ENCODE results near the gene NRAP.

NRAP gene

GRCh38 chr10:113554214-113554613 is 109.6 kb downstream of the NRAP start:
- Histone ChIP-seq H3K36me3 (ENCODE audit: control insufficient read depth in 1 of 2, insufficient read depth in 2 of 2, low read length in 2 of 2) (no peaks in the 10 kb centered on the region), H3K27me3 (ENCODE audit: control insufficient read depth in 1 of 2, insufficient read depth in 2 of 2, low read length in 2 of 2) (no peaks in the 10 kb centered on the region), H3K4me3 (ENCODE audit: low read depth in 1 of 2, low read length in 2 of 2) (no peak overlapping the region), H3K4me1 (ENCODE audit: control insufficient read depth in 1 of 2, insufficient read depth in 2 of 2, low read length in 2 of 2) (peaks cover 0 to 27% of the 10 kb centered on the region in 2 donors), H3K27ac (ENCODE audit: low read depth, low read length) (no peak overlapping the region), H3K9ac (ENCODE audit: low read depth in 1 of 2, low read length in 2 of 2) (no peak overlapping the region), H3K9me3 (ENCODE audit: control insufficient read depth in 1 of 2, low read length in 2 of 2) (no peaks in the 10 kb centered on the region)

- Histone ChIP-seq H3K9ac (ENCODE audit: low read depth in 1 of 2, low read length in 2 of 2) (no peak overlapping the region), H3K27ac (ENCODE audit: low read depth, low read length) (no peak overlapping the region), H3K36me3 (ENCODE audit: control insufficient read depth in 1 of 2, insufficient read depth in 2 of 2, low read length in 2 of 2) (no peaks in the 10 kb centered on the region), H3K27me3 (ENCODE audit: control insufficient read depth in 1 of 2, insufficient read depth in 2 of 2, low read length in 2 of 2) (no peaks in the 10 kb centered on the region), H3K4me3 (ENCODE audit: low read depth in 1 of 2, low read length in 2 of 2) (no peak overlapping the region), H3K9me3 (ENCODE audit: control insufficient read depth in 1 of 2, low read length in 2 of 2) (no peaks in the 10 kb centered on the region), H3K4me1 (ENCODE audit: control insufficient read depth in 1 of 2, insufficient read depth in 2 of 2, low read length in 2 of 2) (peaks cover 0 to 27% of the 10 kb centered on the region in 2 donors)
Measured at GRCh38 chr10:113553149-113553548, 110.7 kb downstream of the NRAP start.

GRCh38 chr10:113552701-113553100 is 111.1 kb downstream of the NRAP start, which contains the start of gene HABP2:
Gene HABP2, plus strand, starts transcription at chr10:113553053. Its CDS starts 69 bp downstream, at chr10:113553122.
- H3K9me3 ChIP-seq (ENCODE audit: control insufficient read depth in 1 of 2, low read length in 2 of 2): no peaks in the 10 kb centered on the region
- no peak within 1 kb of the TSS for H3K4me3 ChIP-seq (ENCODE audit: low read depth in 1 of 2, low read length in 2 of 2)
- H3K27ac ChIP-seq (ENCODE audit: low read depth, low read length): no peak within 1 kb of the TSS
- peaks cover 0 to 27% of the 10 kb centered on the region in 2 donors for H3K4me1 ChIP-seq (ENCODE audit: control insufficient read depth in 1 of 2, insufficient read depth in 2 of 2, low read length in 2 of 2)
- H3K36me3 ChIP-seq (ENCODE audit: control insufficient read depth in 1 of 2, insufficient read depth in 2 of 2, low read length in 2 of 2): no peaks in the 10 kb centered on the region
- H3K27me3 ChIP-seq (ENCODE audit: control insufficient read depth in 1 of 2, insufficient read depth in 2 of 2, low read length in 2 of 2): no peaks in the 10 kb centered on the region
- no peak within 1 kb of the TSS for H3K9ac ChIP-seq (ENCODE audit: low read depth in 1 of 2, low read length in 2 of 2)

- no peak overlapping the region for H3K4me3 ChIP-seq (ENCODE audit: low read depth in 1 of 2, low read length in 2 of 2)
- H3K4me1 ChIP-seq (ENCODE audit: control insufficient read depth in 1 of 2, insufficient read depth in 2 of 2, low read length in 2 of 2): peaks cover 0 to 27% of the 10 kb centered on the region in 2 donors
- no peaks in the 10 kb centered on the region for H3K27me3 ChIP-seq (ENCODE audit: control insufficient read depth in 1 of 2, insufficient read depth in 2 of 2, low read length in 2 of 2)
- no peak overlapping the region for H3K27ac ChIP-seq (ENCODE audit: low read depth, low read length)
- no peak overlapping the region for H3K9ac ChIP-seq (ENCODE audit: low read depth in 1 of 2, low read length in 2 of 2)
- no peaks in the 10 kb centered on the region for H3K36me3 ChIP-seq (ENCODE audit: control insufficient read depth in 1 of 2, insufficient read depth in 2 of 2, low read length in 2 of 2)
- H3K9me3 ChIP-seq (ENCODE audit: control insufficient read depth in 1 of 2, low read length in 2 of 2): no peaks in the 10 kb centered on the region
Measured at GRCh38 chr10:113552014-113552413, 111.8 kb downstream of the NRAP start.

GRCh38 chr10:113550365-113550764 is 113.5 kb downstream of the NRAP start:
- no peak overlapping the region for H3K9ac ChIP-seq (ENCODE audit: low read depth in 1 of 2, low read length in 2 of 2)
- no peaks in the 10 kb centered on the region for H3K36me3 ChIP-seq (ENCODE audit: control insufficient read depth in 1 of 2, insufficient read depth in 2 of 2, low read length in 2 of 2)
- no peak overlapping the region for H3K27ac ChIP-seq (ENCODE audit: low read depth, low read length)
- no peak overlapping the region for H3K4me3 ChIP-seq (ENCODE audit: low read depth in 1 of 2, low read length in 2 of 2)
- H3K27me3 ChIP-seq (ENCODE audit: control insufficient read depth in 1 of 2, insufficient read depth in 2 of 2, low read length in 2 of 2): no peaks in the 10 kb centered on the region
- peaks cover 0 to 17% of the 10 kb centered on the region in 2 donors for H3K4me1 ChIP-seq (ENCODE audit: control insufficient read depth in 1 of 2, insufficient read depth in 2 of 2, low read length in 2 of 2)
- no peaks in the 10 kb centered on the region for H3K9me3 ChIP-seq (ENCODE audit: control insufficient read depth in 1 of 2, low read length in 2 of 2)

GRCh38 chr10:113549856-113550255 is 114.0 kb downstream of the NRAP start:
- H3K4me3 ChIP-seq (ENCODE audit: low read depth in 1 of 2, low read length in 2 of 2): no peak overlapping the region
- no peaks in the 10 kb centered on the region for H3K36me3 ChIP-seq (ENCODE audit: control insufficient read depth in 1 of 2, insufficient read depth in 2 of 2, low read length in 2 of 2)
- H3K4me1 ChIP-seq (ENCODE audit: control insufficient read depth in 1 of 2, insufficient read depth in 2 of 2, low read length in 2 of 2): peaks cover 0 to 16% of the 10 kb centered on the region in 2 donors
- H3K9ac ChIP-seq (ENCODE audit: low read depth in 1 of 2, low read length in 2 of 2): no peak overlapping the region
- H3K27ac ChIP-seq (ENCODE audit: low read depth, low read length): no peak overlapping the region
- no peaks in the 10 kb centered on the region for H3K27me3 ChIP-seq (ENCODE audit: control insufficient read depth in 1 of 2, insufficient read depth in 2 of 2, low read length in 2 of 2)
- H3K9me3 ChIP-seq (ENCODE audit: control insufficient read depth in 1 of 2, low read length in 2 of 2): no peaks in the 10 kb centered on the region

- H3K9ac ChIP-seq (ENCODE audit: low read depth in 1 of 2, low read length in 2 of 2): no peak overlapping the region
Measured at GRCh38 chr10:113547426-113547825, 116.4 kb downstream of the NRAP start.

GRCh38 chr10:113544392-113544791 is 119.4 kb downstream of the NRAP start:
- H3K9ac ChIP-seq (ENCODE audit: low read depth in 1 of 2, low read length in 2 of 2): no peak overlapping the region
- no peaks in the 10 kb centered on the region for H3K9me3 ChIP-seq (ENCODE audit: control insufficient read depth in 1 of 2, low read length in 2 of 2)
- H3K27me3 ChIP-seq (ENCODE audit: control insufficient read depth in 1 of 2, insufficient read depth in 2 of 2, low read length in 2 of 2): no peaks in the 10 kb centered on the region
- H3K4me1 ChIP-seq (ENCODE audit: control insufficient read depth in 1 of 2, insufficient read depth in 2 of 2, low read length in 2 of 2): peaks cover 3 to 8% of the 10 kb centered on the region in 2 donors
- no peak overlapping the region for H3K4me3 ChIP-seq (ENCODE audit: low read depth in 1 of 2, low read length in 2 of 2)
- H3K27ac ChIP-seq (ENCODE audit: low read depth, low read length): no peak overlapping the region
- no peaks in the 10 kb centered on the region for H3K36me3 ChIP-seq (ENCODE audit: control insufficient read depth in 1 of 2, insufficient read depth in 2 of 2, low read length in 2 of 2)

More at GRCh38 chr10:113547426-113547825, 116.4 kb downstream of the NRAP start:
- no peak overlapping the region for H3K4me3 ChIP-seq (ENCODE audit: low read depth in 1 of 2, low read length in 2 of 2)
- no peaks in the 10 kb centered on the region for H3K9me3 ChIP-seq (ENCODE audit: control insufficient read depth in 1 of 2, low read length in 2 of 2)
- no peaks in the 10 kb centered on the region for H3K36me3 ChIP-seq (ENCODE audit: control insufficient read depth in 1 of 2, insufficient read depth in 2 of 2, low read length in 2 of 2)
- H3K4me1 ChIP-seq (ENCODE audit: control insufficient read depth in 1 of 2, insufficient read depth in 2 of 2, low read length in 2 of 2): peaks cover 0 to 5% of the 10 kb centered on the region in 2 donors
- no peaks in the 10 kb centered on the region for H3K27me3 ChIP-seq (ENCODE audit: control insufficient read depth in 1 of 2, insufficient read depth in 2 of 2, low read length in 2 of 2)
- no peak overlapping the region for H3K27ac ChIP-seq (ENCODE audit: low read depth, low read length)

GRCh38 chr10:113543107-113543955 is 120.5 kb downstream of the NRAP start:
- no peak overlapping the region for H3K9ac ChIP-seq (ENCODE audit: low read depth in 1 of 2, low read length in 2 of 2)
- no peak overlapping the region for H3K27ac ChIP-seq (ENCODE audit: low read depth, low read length)
- H3K4me1 ChIP-seq (ENCODE audit: control insufficient read depth in 1 of 2, insufficient read depth in 2 of 2, low read length in 2 of 2): peaks cover 3 to 8% of the 10 kb centered on the region in 2 donors
- no peak overlapping the region for H3K4me3 ChIP-seq (ENCODE audit: low read depth in 1 of 2, low read length in 2 of 2)
- H3K27me3 ChIP-seq (ENCODE audit: control insufficient read depth in 1 of 2, insufficient read depth in 2 of 2, low read length in 2 of 2): no peaks in the 10 kb centered on the region
- no peaks in the 10 kb centered on the region for H3K9me3 ChIP-seq (ENCODE audit: control insufficient read depth in 1 of 2, low read length in 2 of 2)
- no peaks in the 10 kb centered on the region for H3K36me3 ChIP-seq (ENCODE audit: control insufficient read depth in 1 of 2, insufficient read depth in 2 of 2, low read length in 2 of 2)

GRCh38 chr10:113541549-113541927 is 122.3 kb downstream of the NRAP start:
- no peaks in the 10 kb centered on the region for H3K9me3 ChIP-seq (ENCODE audit: control insufficient read depth in 1 of 2, low read length in 2 of 2)
- H3K27me3 ChIP-seq (ENCODE audit: control insufficient read depth in 1 of 2, insufficient read depth in 2 of 2, low read length in 2 of 2): no peaks in the 10 kb centered on the region
- no peaks in the 10 kb centered on the region for H3K36me3 ChIP-seq (ENCODE audit: control insufficient read depth in 1 of 2, insufficient read depth in 2 of 2, low read length in 2 of 2)
- peaks cover 3 to 8% of the 10 kb centered on the region in 2 donors for H3K4me1 ChIP-seq (ENCODE audit: control insufficient read depth in 1 of 2, insufficient read depth in 2 of 2, low read length in 2 of 2)
- H3K27ac ChIP-seq (ENCODE audit: low read depth, low read length): no peak overlapping the region
- H3K4me3 ChIP-seq (ENCODE audit: low read depth in 1 of 2, low read length in 2 of 2): no peak overlapping the region
- no peak overlapping the region for H3K9ac ChIP-seq (ENCODE audit: low read depth in 1 of 2, low read length in 2 of 2)
